Uterus (tissue), 4 donors: ENCODE data around the gene CPT1A. TPM values are rescaled to one million over a fixed set of nuclear protein-coding genes. Genes with fewer than 3 reads are reported as not detected.
A peak's percentile ranks its signal among the peaks of the same experiment; 100 is the strongest.
"Not testable (repeated sequence)": the region's sequence is repeated elsewhere in the genome, so short reads cannot be mapped to it uniquely, and the experiment has no call there.

ENCODE experiments used
- DNase-seq, 2 donors: peaks; one replicate each; pipeline ENCODE4 v3.0.0-alpha.2; 2019 to 2020
- H3K27ac ChIP-seq, 2 donors: fragments of 200-600 bp; sonication (generic); 1 replicate in 1 of 2; 2 replicates in 1 of 2; pipeline ENCODE4 v1.5.1; 2016 to 2018
- H3K27me3 ChIP-seq, 2 donors: fragments of 200-600 bp; sonication (generic); one replicate each; pipeline ENCODE4 v1.5.1; 2018 to 2019; ENCODE audit warnings: control low read depth in 1 of 2
- H3K36me3 ChIP-seq, 2 donors: fragments of 200-600 bp; sonication (generic); one replicate each; pipeline ENCODE4 v1.5.1; 2019; ENCODE audit warnings: control low read depth in 1 of 2
- H3K4me1 ChIP-seq, 2 donors: fragments of 200-600 bp; sonication (generic); one replicate each; pipeline ENCODE4 v1.5.1; 2018 to 2019; ENCODE audit warnings: control low read depth in 1 of 2
- H3K4me3 ChIP-seq, 2 donors: fragments of 200-600 bp; sonication (generic); 1 replicate in 1 of 2; 2 replicates in 1 of 2; pipeline ENCODE4 v1.5.1; 2018 to 2019; ENCODE audit warnings: mild to moderate bottlenecking in 1 of 2
- H3K9me3 ChIP-seq, 2 donors: fragments of 200-600 bp; sonication (generic); one replicate each; pipeline ENCODE4 v1.5.1; 2019; ENCODE audit warnings: control low read depth in 1 of 2
- CTCF ChIP-seq, 4 experiments: fragments of 200-600 bp in 2 of 4; fragments of 450-650 bp in 2 of 4; sonication (generic) in 2 of 4; IDR thresholded peaks; one replicate each; pipeline ENCODE4 v1.5.1; 2016 to 2019; ENCODE audit warnings: antibody characterized with exemption in 4 of 4, mild to moderate bottlenecking in 2 of 4, moderate library complexity in 1 of 4
- POLR2A ChIP-seq, 2 donors: fragments of 450-650 bp; IDR thresholded peaks; one replicate each; pipeline ENCODE4 v1.6.1; 2016; ENCODE audit warnings: antibody characterized with exemption in 2 of 2, mild to moderate bottlenecking in 1 of 2, moderate library complexity in 1 of 2
- intact Hi-C: fragments of 100-400 bp; cut with DNase I; formaldehyde crosslinking; loops from one replicate; pipeline ENCODE4 v1.15.1; 2023; ENCODE audit warnings: low total_unique reads
- total RNA-seq, 4 donors: library from RNA; depleted of rRNA in 3 of 4; stranded (reverse); fragments of >200 nt in 3 of 4; gene quantifications; one replicate each; pipeline versions ENCODE4 v1.1.0 to v1.2.4, GENCODE V29; 2014 to 2023
- donor health status: DM: yes; HTN: yes; CAD: no.

The CPT1A gene
- 100 to 1,000 TPM in 2 of 4 donors, 10 to 100 TPM in 2; 27.2 to 125 (median 67.9) TPM for total RNA-seq

GRCh38 chr11:68841718-68842426 lies at the start of gene CPT1A:
TSS of gene CPT1A (minus strand) at chr11:68841916. CDS start at chr11:68815474, 26,442 bp downstream.
- Histone ChIP-seq H3K9me3 (no peaks in the 10 kb centered on the region), H3K27me3 (no peaks in the 10 kb centered on the region), H3K36me3 (no peaks in the 10 kb centered on the region), H3K4me1 (peaks cover 13 to 19% of the 10 kb centered on the region in 2 donors), H3K4me3 (peak within 1 kb of the TSS; percentile 59 to 87), H3K27ac (peak within 1 kb of the TSS; percentile 86 to 96)
- peak; percentile 73 to 93 for TF ChIP-seq POLR2A (IDR thresholded peaks at IDR 0.05)
- TF ChIP-seq CTCF (IDR thresholded peaks at IDR 0.05): no peak
- DNase-seq: peak; percentile 72 to 80
- intact Hi-C loops: no loop called here

GRCh38 chr11:68890490-68891231 lies 48.9 kb upstream of the CPT1A start:
- DNase-seq: peak; percentile 73 to 75
- Histone ChIP-seq H3K4me3 (no peak overlapping the region), H3K27ac (peak overlapping the region; percentile 73 to 77), H3K4me1 (peaks cover 0 to 12% of the 10 kb centered on the region in 2 donors), H3K27me3 (no peaks in the 10 kb centered on the region), H3K9me3 (no peaks in the 10 kb centered on the region), H3K36me3 (no peaks in the 10 kb centered on the region)
- intact Hi-C loops: no loop called here
- TF ChIP-seq CTCF (IDR thresholded peaks at IDR 0.05) (no peak), POLR2A (IDR thresholded peaks at IDR 0.05) (no peak)

GRCh38 chr11:68889948-68890446 lies 48.3 kb upstream of the CPT1A start:
- intact Hi-C loops: no loop called here
- TF ChIP-seq CTCF (IDR thresholded peaks at IDR 0.05): peak; percentile 53 to 71 (median 62)
- TF ChIP-seq POLR2A (IDR thresholded peaks at IDR 0.05): no peak
- Histone ChIP-seq H3K9me3 (no peaks in the 10 kb centered on the region), H3K27ac (peak overlapping the region; percentile 73 to 77), H3K27me3 (no peaks in the 10 kb centered on the region), H3K4me1 (peaks cover 0 to 12% of the 10 kb centered on the region in 2 donors), H3K36me3 (no peaks in the 10 kb centered on the region), H3K4me3 (no peak overlapping the region)
- peak; percentile 79 to 82 for DNase-seq

- DNase-seq, H3K4me1 ChIP-seq, H3K9me3 ChIP-seq, H3K27me3 ChIP-seq, H3K36me3 ChIP-seq, H3K4me3 ChIP-seq, H3K27ac ChIP-seq, intact Hi-C loops: not testable (repeated sequence)
Observed at GRCh38 chr11:68884827-68885226, 43.1 kb upstream of the CPT1A start.

- Histone ChIP-seq H3K4me1 (no peaks in the 10 kb centered on the region), H3K9me3 (no peaks in the 10 kb centered on the region), H3K4me3 (no peak overlapping the region), H3K27ac (no peak overlapping the region), H3K27me3 (no peaks in the 10 kb centered on the region), H3K36me3 (no peaks in the 10 kb centered on the region)
- intact Hi-C loops: no loop called here
- no peak for DNase-seq
- no peak for TF ChIP-seq CTCF (IDR thresholded peaks at IDR 0.05)
Observed at GRCh38 chr11:68882391-68882790, 40.7 kb upstream of the CPT1A start.
